Measurements from ENCODE around the gene ARL15. TPM values are rescaled to one million over a fixed set of nuclear protein-coding genes. Genes with fewer than 3 reads are reported as not detected.

Gene ARL15
- total and polyA plus RNA-seq, 5 donors = 14.2 to 30.3 (median 24.8) TPM

DNA sequence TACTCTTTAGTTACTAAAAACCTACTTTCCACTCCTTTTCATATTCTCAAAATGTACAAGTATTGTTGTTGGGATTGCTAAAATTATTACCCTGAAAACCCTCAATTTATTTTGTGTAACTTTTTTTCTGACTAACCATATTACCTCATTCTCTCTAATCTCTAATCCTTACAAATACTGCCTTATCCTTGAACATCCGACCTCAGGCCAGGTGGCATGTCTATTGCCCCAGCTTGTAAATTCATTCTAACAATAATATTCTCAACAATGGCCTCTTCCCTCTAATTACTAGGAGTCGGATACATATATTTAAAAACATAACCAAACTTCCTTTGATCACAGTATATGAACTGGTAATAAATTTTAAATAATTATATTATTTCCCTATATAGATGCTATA is 25.8 kb downstream of the ARL15 start:
- ATAC-seq (no peak), DNase-seq (no peak)
- no peaks in the 10 kb centered on the region for H3K27me3 ChIP-seq (ENCODE audit: control insufficient read depth, insufficient read depth)
- peaks cover 3% of the 10 kb centered on the region for H3K4me1 ChIP-seq (ENCODE audit: control insufficient read depth, insufficient read depth, low read length)
- H3K4me3 ChIP-seq (ENCODE audit: low read length) = no peak overlapping the region
- intact Hi-C loops (cut with DNase I) = no loop called here
- no peaks in the 10 kb centered on the region for H3K9me3 ChIP-seq (ENCODE audit: control insufficient read depth, low read length)
- 83% methylated on average over 2 of the region's 2 CpGs for WGBS
- no peak overlapping the region for H3K27ac ChIP-seq (ENCODE audit: low read length)

DNA sequence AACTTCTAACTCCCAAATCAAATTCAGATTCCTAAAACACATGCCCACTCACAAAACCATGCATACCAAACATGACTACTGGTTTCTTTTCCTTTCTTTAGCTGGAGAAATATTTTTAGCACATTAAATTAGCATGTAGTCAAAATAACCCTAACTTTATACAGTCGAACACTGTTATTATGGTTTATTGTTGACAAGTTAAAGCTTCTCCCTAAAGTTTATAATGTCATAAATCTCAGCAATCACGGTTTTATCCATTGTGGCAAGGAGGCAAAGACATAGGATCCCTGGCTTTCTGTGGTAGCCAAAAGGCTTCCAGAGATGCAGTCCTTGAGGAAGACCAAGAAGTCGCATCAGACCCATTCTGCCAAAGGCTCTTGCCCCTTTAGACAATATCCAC is 27.5 kb downstream of the ARL15 start:
- DNase-seq (no peak), ATAC-seq (no peak)
- H3K4me3 ChIP-seq (ENCODE audit: low read length) = no peak overlapping the region
- no peaks in the 10 kb centered on the region for H3K27me3 ChIP-seq (ENCODE audit: control insufficient read depth, insufficient read depth)
- no peak overlapping the region for H3K27ac ChIP-seq (ENCODE audit: low read length)
- H3K9me3 ChIP-seq (ENCODE audit: control insufficient read depth, low read length) = no peaks in the 10 kb centered on the region
- H3K4me1 ChIP-seq (ENCODE audit: control insufficient read depth, insufficient read depth, low read length) = peaks cover 3% of the 10 kb centered on the region
- intact Hi-C loops (cut with DNase I) = no loop called here
- WGBS = 81% methylated on average over 3 of the region's 3 CpGs

DNA sequence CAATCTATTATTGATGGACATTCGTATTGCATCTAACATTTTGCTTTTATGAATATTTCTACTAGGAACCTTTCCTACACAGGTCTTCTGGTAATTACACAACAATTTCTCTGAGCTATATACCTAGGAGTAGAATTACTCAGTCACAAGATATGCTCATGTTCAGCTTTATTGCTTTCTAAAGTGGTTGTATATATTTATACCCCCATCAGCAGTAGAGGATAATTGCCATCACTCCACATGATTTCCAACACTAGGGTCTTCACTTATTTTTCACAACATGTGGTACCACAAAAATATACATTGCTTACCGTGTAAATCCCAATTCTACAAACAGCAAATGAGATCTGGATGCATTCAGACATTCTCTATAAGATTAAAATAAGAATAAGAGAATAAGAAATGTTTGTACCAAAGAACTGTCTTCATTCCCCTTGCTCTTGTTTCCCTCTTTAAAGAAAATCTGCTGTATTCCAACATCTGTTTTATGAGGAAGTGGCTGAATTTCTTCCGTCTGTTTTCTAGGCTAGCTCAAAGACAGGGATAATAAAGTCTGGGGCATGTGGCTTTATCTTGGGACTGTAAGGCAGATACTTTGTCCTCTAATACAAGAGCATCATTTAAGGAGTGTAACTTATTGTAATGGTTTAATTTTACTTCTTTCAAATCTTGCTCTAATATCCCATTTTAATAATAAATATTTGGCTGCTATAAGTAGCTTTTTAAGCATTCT is 28.2 kb downstream of the ARL15 start:
- Histone ChIP-seq H3K4me1 (ENCODE audit: control insufficient read depth, insufficient read depth, low read length) (peaks cover 3% of the 10 kb centered on the region), H3K4me3 (ENCODE audit: low read length) (no peak overlapping the region), H3K27me3 (ENCODE audit: control insufficient read depth, insufficient read depth) (no peaks in the 10 kb centered on the region), H3K27ac (ENCODE audit: low read length) (no peak overlapping the region), H3K9me3 (ENCODE audit: control insufficient read depth, low read length) (no peaks in the 10 kb centered on the region)
- no peak for DNase-seq
- intact Hi-C loops (cut with DNase I) = no loop called here
- 88% methylated on average over 3 of the region's 3 CpGs for WGBS
- ATAC-seq = no peak

- WGBS = over 99% methylated on average over 3 of the region's 3 CpGs
- H3K9me3 ChIP-seq (ENCODE audit: control insufficient read depth, low read length) = no peaks in the 10 kb centered on the region
- no peaks in the 10 kb centered on the region for H3K4me1 ChIP-seq (ENCODE audit: control insufficient read depth, insufficient read depth, low read length)
- intact Hi-C loops (cut with DNase I) = no loop called here
- H3K27me3 ChIP-seq (ENCODE audit: control insufficient read depth, insufficient read depth) = no peaks in the 10 kb centered on the region
- ATAC-seq (no peak), DNase-seq (no peak)
- H3K27ac ChIP-seq (ENCODE audit: low read length) = no peak overlapping the region
- no peak overlapping the region for H3K4me3 ChIP-seq (ENCODE audit: low read length)
Measured at GRCh38 chr5:54279960-54280359, 30.4 kb downstream of the ARL15 start.

DNA sequence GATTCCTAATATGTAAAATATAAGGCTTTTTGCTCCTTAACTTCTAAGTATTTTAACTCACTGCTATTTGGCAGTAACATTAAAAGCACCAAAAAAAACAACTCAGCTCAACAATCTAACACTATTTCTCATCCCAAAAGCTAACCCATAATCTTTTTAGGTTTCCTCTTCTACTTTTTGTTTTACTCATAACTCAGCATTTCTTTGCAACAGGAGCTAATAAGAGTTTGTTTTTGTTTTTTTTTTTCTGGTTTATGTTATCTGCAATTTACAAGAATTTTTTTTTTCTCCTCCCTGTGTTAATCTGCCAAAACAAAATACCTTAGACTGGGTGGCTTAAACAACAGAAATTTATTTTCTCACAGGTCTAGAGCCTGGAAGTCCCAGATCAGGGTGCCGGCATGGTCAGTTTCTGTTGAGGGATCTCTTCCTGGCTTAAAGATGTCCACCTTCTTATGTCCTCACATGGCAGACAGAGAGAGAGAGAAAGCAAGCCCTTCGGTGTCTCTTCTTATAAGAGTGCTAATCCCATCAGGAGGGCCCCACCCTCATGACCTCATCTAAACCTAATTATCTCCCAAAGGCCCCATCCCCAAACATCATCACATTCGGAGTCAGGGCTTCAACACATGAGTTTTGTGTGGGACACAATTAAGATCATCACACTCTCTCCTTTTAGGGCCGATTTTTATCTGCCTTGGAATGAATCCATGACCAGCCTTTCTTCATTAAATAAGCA is 31.2 kb downstream of the ARL15 start:
- ATAC-seq = no peak
- intact Hi-C loops (cut with DNase I) = no loop called here

GRCh38 chr5:54278036-54278830 is 32.1 kb downstream of the ARL15 start:
- intact Hi-C loops (cut with DNase I) = no loop called here
- Histone ChIP-seq H3K27me3 (ENCODE audit: control insufficient read depth, insufficient read depth) (no peaks in the 10 kb centered on the region), H3K4me3 (ENCODE audit: low read length) (no peak overlapping the region), H3K4me1 (ENCODE audit: control insufficient read depth, insufficient read depth, low read length) (no peaks in the 10 kb centered on the region), H3K9me3 (ENCODE audit: control insufficient read depth, low read length) (no peaks in the 10 kb centered on the region), H3K27ac (ENCODE audit: low read length) (no peak overlapping the region)
- 52% methylated on average over 3 of the region's 3 CpGs for whole genome bisulfite sequencing
- peak in 1 of 2 donors; percentile 24 for ATAC-seq
- no peak for DNase-seq

More for the DNA sequence above, 31.2 kb downstream of the ARL15 start:
- WGBS = 66% methylated on average over 4 of the region's 4 CpGs
- Histone ChIP-seq H3K4me1 (ENCODE audit: control insufficient read depth, insufficient read depth, low read length) (no peaks in the 10 kb centered on the region), H3K27me3 (ENCODE audit: control insufficient read depth, insufficient read depth) (no peaks in the 10 kb centered on the region), H3K9me3 (ENCODE audit: control insufficient read depth, low read length) (no peaks in the 10 kb centered on the region), H3K27ac (ENCODE audit: low read length) (no peak overlapping the region), H3K4me3 (ENCODE audit: low read length) (no peak overlapping the region)
- DNase-seq = no peak

- Histone ChIP-seq H3K9me3 (ENCODE audit: control insufficient read depth, low read length) (no peaks in the 10 kb centered on the region), H3K27me3 (ENCODE audit: control insufficient read depth, insufficient read depth) (no peaks in the 10 kb centered on the region), H3K27ac (ENCODE audit: low read length) (no peak overlapping the region), H3K4me1 (ENCODE audit: control insufficient read depth, insufficient read depth, low read length) (no peaks in the 10 kb centered on the region), H3K4me3 (ENCODE audit: low read length) (no peak overlapping the region)
- ATAC-seq (no peak), DNase-seq (no peak)
- 99% methylated on average over 1 of the region's 1 CpG for WGBS
- intact Hi-C loops (cut with DNase I) = no loop called here
Measured at GRCh38 chr5:54276048-54276447, 34.3 kb downstream of the ARL15 start.

DNA sequence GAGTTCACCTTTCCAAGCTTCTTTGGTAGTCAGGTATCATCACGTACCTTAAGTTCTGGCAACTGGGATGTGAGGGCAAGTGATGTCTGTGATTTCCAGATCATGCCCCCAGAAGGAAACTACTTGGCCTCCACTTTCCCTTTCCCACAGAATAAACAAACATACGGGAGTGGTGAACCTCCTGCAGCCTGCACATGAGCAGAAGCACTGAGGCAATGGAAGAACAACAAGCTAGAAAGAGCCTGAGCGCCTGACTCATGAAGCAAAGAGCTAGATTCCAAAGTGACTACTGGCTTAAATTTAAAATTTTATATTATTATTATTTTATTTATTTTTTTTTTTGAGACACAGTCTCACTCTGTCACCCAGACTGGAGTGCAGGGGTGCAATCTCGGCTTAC is 35.0 kb downstream of the ARL15 start:
- ATAC-seq (no peak), DNase-seq (no peak)
- no peaks in the 10 kb centered on the region for H3K9me3 ChIP-seq (ENCODE audit: control insufficient read depth, low read length)
- no peaks in the 10 kb centered on the region for H3K27me3 ChIP-seq (ENCODE audit: control insufficient read depth, insufficient read depth)
- no peaks in the 10 kb centered on the region for H3K4me1 ChIP-seq (ENCODE audit: control insufficient read depth, insufficient read depth, low read length)
- WGBS = 89% methylated on average over 4 of the region's 4 CpGs
- H3K27ac ChIP-seq (ENCODE audit: low read length) = no peak overlapping the region
- intact Hi-C loops (cut with DNase I) = no loop called here
- H3K4me3 ChIP-seq (ENCODE audit: low read length) = no peak overlapping the region

DNA sequence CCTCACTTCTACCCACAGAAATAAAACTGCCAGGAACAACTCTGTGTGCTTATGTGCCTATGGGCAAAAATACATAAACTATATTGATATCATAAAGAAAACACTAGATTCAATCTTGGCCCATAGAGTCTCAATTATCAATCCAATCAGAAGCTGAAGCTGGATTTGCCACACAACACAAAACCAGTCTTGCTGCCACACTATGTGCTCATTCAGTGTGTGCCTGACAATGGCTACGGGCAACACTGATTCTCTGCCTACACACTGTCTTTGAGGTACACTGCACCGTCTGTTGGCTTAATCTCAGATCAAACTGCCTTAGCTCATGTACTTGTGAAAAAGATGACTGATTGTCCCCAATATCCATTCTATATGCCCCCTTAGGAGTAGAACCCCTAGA is 35.4 kb downstream of the ARL15 start:
- intact Hi-C loops (cut with DNase I) = no loop called here
- H3K4me3 ChIP-seq (ENCODE audit: low read length) = no peak overlapping the region
- DNase-seq = no peak
- H3K4me1 ChIP-seq (ENCODE audit: control insufficient read depth, insufficient read depth, low read length) = no peaks in the 10 kb centered on the region
- H3K9me3 ChIP-seq (ENCODE audit: control insufficient read depth, low read length) = no peaks in the 10 kb centered on the region
- 97% methylated on average over 2 of the region's 2 CpGs for WGBS
- H3K27me3 ChIP-seq (ENCODE audit: control insufficient read depth, insufficient read depth) = no peaks in the 10 kb centered on the region
- no peak overlapping the region for H3K27ac ChIP-seq (ENCODE audit: low read length)
- no peak for ATAC-seq

DNA sequence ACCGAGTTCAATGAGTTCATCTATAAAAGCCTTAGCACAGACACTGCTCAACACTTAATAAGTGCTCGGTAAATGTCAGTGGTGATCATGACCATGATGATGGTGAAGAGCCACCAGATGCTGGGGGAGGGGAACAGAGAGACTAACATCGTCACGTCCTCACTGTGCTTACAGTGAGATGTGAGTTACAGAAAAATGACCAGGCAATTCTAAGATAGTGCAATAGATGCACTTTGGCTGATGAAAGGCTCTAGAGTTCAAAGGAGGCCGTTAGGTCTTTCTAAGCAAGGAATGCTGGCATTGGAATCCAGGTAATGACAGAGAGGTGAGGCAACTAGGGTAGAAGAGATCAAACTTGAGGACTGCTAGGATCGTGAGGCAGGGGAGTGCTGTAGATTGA is 36.7 kb downstream of the ARL15 start:
- ATAC-seq = no peak
- intact Hi-C loops (cut with DNase I) = no loop called here
- H3K9me3 ChIP-seq (ENCODE audit: control insufficient read depth, low read length) = no peaks in the 10 kb centered on the region
- H3K27ac ChIP-seq (ENCODE audit: low read length) = no peak overlapping the region
- no peaks in the 10 kb centered on the region for H3K27me3 ChIP-seq (ENCODE audit: control insufficient read depth, insufficient read depth)
- DNase-seq = no peak
- H3K4me3 ChIP-seq (ENCODE audit: low read length) = no peak overlapping the region
- H3K4me1 ChIP-seq (ENCODE audit: control insufficient read depth, insufficient read depth, low read length) = no peaks in the 10 kb centered on the region
- 82% methylated on average over 6 of the region's 6 CpGs for WGBS

GRCh38 chr5:54272746-54273145 is 37.6 kb downstream of the ARL15 start:
- WGBS = 95% methylated on average over 1 of the region's 1 CpG
- Histone ChIP-seq H3K27me3 (ENCODE audit: control insufficient read depth, insufficient read depth) (no peaks in the 10 kb centered on the region), H3K9me3 (ENCODE audit: control insufficient read depth, low read length) (no peaks in the 10 kb centered on the region), H3K4me1 (ENCODE audit: control insufficient read depth, insufficient read depth, low read length) (no peaks in the 10 kb centered on the region), H3K27ac (ENCODE audit: low read length) (no peak overlapping the region), H3K4me3 (ENCODE audit: low read length) (no peak overlapping the region)
- intact Hi-C loops (cut with DNase I) = no loop called here
- no peak for DNase-seq
- ATAC-seq = no peak
